ENCODE measurements around the gene PRELID3B. TPM values are rescaled to one million over a fixed set of nuclear protein-coding genes. Genes with fewer than 3 reads are reported as not detected.
A peak's percentile ranks its signal among the peaks of the same experiment; 100 is the strongest.

Gene PRELID3B
- total RNA-seq, 3 donors from 2014 or later = 43.7 to 55.4 (median 52.4) TPM

- intact Hi-C loops (cut with DNase I; ENCODE audit: low total_unique reads) = loop anchor here (10.0 kb wide), 1 partner anchor 92 kb away; no protein-coding TSS in a partner anchor
- no peak for DNase-seq (ENCODE audit: low spot score in 2 of 2)
- no peaks in the 10 kb centered on the region for H3K9me3 ChIP-seq
- peaks cover 6% of the 10 kb centered on the region for H3K36me3 ChIP-seq
- H3K4me3 ChIP-seq = no peak overlapping the region
- peak overlapping the region; percentile 19 to 64 for H3K27ac ChIP-seq
- H3K27me3 ChIP-seq = no peaks in the 10 kb centered on the region
- H3K4me1 ChIP-seq = peaks cover 0 to 2% of the 10 kb centered on the region in 2 donors
- TF ChIP-seq CTCF (IDR thresholded peaks at IDR 0.05) (no peak), POLR2A (IDR thresholded peaks at IDR 0.05) (no peak), POLR2AphosphoS5 (IDR thresholded peaks at IDR 0.05) (no peak)
Measured at GRCh38 chr20:58986968-58987517, 55.5 kb downstream of the PRELID3B start.

- H3K36me3 ChIP-seq = peaks cover 6% of the 10 kb centered on the region
- no peaks in the 10 kb centered on the region for H3K9me3 ChIP-seq
- H3K27me3 ChIP-seq = no peaks in the 10 kb centered on the region
- H3K27ac ChIP-seq = peak overlapping the region in 1 of 2 donors; percentile 64
- intact Hi-C loops (cut with DNase I; ENCODE audit: low total_unique reads) = loop anchor here (10.0 kb wide), 1 partner anchor 92 kb away; no protein-coding TSS in a partner anchor
- DNase-seq (ENCODE audit: low spot score in 2 of 2) = no peak
- peaks cover 0 to 2% of the 10 kb centered on the region in 2 donors for H3K4me1 ChIP-seq
- no peak for TF ChIP-seq POLR2AphosphoS5 (IDR thresholded peaks at IDR 0.05)
- TF ChIP-seq POLR2A (IDR thresholded peaks at IDR 0.05) = no peak
- TF ChIP-seq CTCF (IDR thresholded peaks at IDR 0.05) = no peak
- no peak overlapping the region for H3K4me3 ChIP-seq
Measured at GRCh38 chr20:58986286-58986967, 56.2 kb downstream of the PRELID3B start.

- Histone ChIP-seq H3K4me3 (no peak overlapping the region), H3K27me3 (no peaks in the 10 kb centered on the region), H3K9me3 (no peaks in the 10 kb centered on the region), H3K36me3 (peaks cover 1% of the 10 kb centered on the region), H3K4me1 (peaks cover 0 to 2% of the 10 kb centered on the region in 2 donors), H3K27ac (peak overlapping the region in 1 of 2 donors; percentile 22)
- TF ChIP-seq POLR2AphosphoS5 (IDR thresholded peaks at IDR 0.05) = no peak
- TF ChIP-seq CTCF (IDR thresholded peaks at IDR 0.05) = no peak
- TF ChIP-seq POLR2A (IDR thresholded peaks at IDR 0.05) = no peak
- DNase-seq (ENCODE audit: low spot score in 2 of 2) = no peak
- intact Hi-C loops (cut with DNase I; ENCODE audit: low total_unique reads) = loop anchor here (10.0 kb wide), 1 partner anchor 91 kb away; no protein-coding TSS in a partner anchor
Measured at GRCh38 chr20:58985656-58986055, 56.9 kb downstream of the PRELID3B start.

- Histone ChIP-seq H3K27ac (peak overlapping the region; percentile 22 to 38), H3K27me3 (no peaks in the 10 kb centered on the region), H3K4me1 (peaks cover 0 to 2% of the 10 kb centered on the region in 2 donors), H3K36me3 (no peaks in the 10 kb centered on the region), H3K4me3 (no peak overlapping the region), H3K9me3 (no peaks in the 10 kb centered on the region)
- no peak for DNase-seq (ENCODE audit: low spot score in 2 of 2)
- no peak for TF ChIP-seq CTCF (IDR thresholded peaks at IDR 0.05)
- TF ChIP-seq POLR2AphosphoS5 (IDR thresholded peaks at IDR 0.05) = no peak
- no peak for TF ChIP-seq POLR2A (IDR thresholded peaks at IDR 0.05)
- intact Hi-C loops (cut with DNase I; ENCODE audit: low total_unique reads) = loop anchor here (5.0 to 10.0 kb wide), 2 partner anchors 58 to 90 kb away; partner anchors contain the start of gene PRELID3B
Measured at GRCh38 chr20:58984691-58985090, 57.9 kb downstream of the PRELID3B start.

Other genes starting within 250 kb of the PRELID3B start
- 1 to 10 TPM in 1 of 3 donors, under 1 TPM in 2; 0.48 to 1.5 (median 0.98) TPM for gene GNAS-AS1, start 191.9 kb downstream of the PRELID3B start, total RNA-seq
- gene GNAS, start 190.1 kb downstream of the PRELID3B start, total RNA-seq = 100 to 1,000 TPM; 448 to 714 (median 570) TPM
- 10 to 100 TPM; 50.1 to 78.7 (median 77.7) TPM for gene NELFCD, start 61.5 kb downstream of the PRELID3B start, total RNA-seq
- gene CTSZ, start 35.5 kb downstream of the PRELID3B start, total RNA-seq = 100 to 1,000 TPM; 135 to 238 (median 181) TPM
- gene TUBB1, start 23.4 kb downstream of the PRELID3B start, total RNA-seq = under 1 TPM in 1 of 3 donors, not detected in 2; 0.16 TPM
- 10 to 100 TPM; 25.6 to 36.4 (median 31.4) TPM for gene ATP5F1E, start 10.5 kb downstream of the PRELID3B start, total RNA-seq
- gene ZNF831, start 121.0 kb upstream of the PRELID3B start, total RNA-seq = 1 to 10 TPM in 2 of 3 donors, under 1 TPM in 1; 0.48 to 1.6 (median 1.2) TPM